ENCODE results near the gene ITPKB. TPM values are rescaled to one million over a fixed set of nuclear protein-coding genes. Genes with fewer than 3 reads are reported as not detected.
A peak's percentile ranks its signal among the peaks of the same experiment; 100 is the strongest.

The ITPKB gene
- total RNA-seq, 1 donor from 2014 or later: 24.8 TPM

GRCh38 chr1:226697151-226697928, 41.7 kb downstream of the ITPKB start:
- DNase-seq (ENCODE audit: missing footprints) (no peak), ATAC-seq (no peak)
- intact Hi-C loops (cut with DNase I): no loop called here

- no peak for ATAC-seq
- DNase-seq (ENCODE audit: missing footprints): no peak
- intact Hi-C loops (cut with DNase I): no loop called here
Observed at GRCh38 chr1:226696547-226696946, 42.5 kb downstream of the ITPKB start.

- DNase-seq (ENCODE audit: missing footprints) (no peak), ATAC-seq (peak; percentile 62)
- intact Hi-C loops (cut with DNase I): no loop called here
Observed at GRCh38 chr1:226695335-226695900, 43.7 kb downstream of the ITPKB start.

GRCh38 chr1:226692823-226693222, 46.3 kb downstream of the ITPKB start:
- DNase-seq (ENCODE audit: missing footprints) (no peak), ATAC-seq (no peak)
- intact Hi-C loops (cut with DNase I): no loop called here

- ATAC-seq (no peak), DNase-seq (ENCODE audit: missing footprints) (no peak)
- intact Hi-C loops (cut with DNase I): no loop called here
Observed at GRCh38 chr1:226692051-226692792, 46.9 kb downstream of the ITPKB start.

- ATAC-seq: peak; percentile 7
- DNase-seq (ENCODE audit: missing footprints): no peak
- intact Hi-C loops (cut with DNase I): no loop called here
Observed at GRCh38 chr1:226691247-226691646, 47.8 kb downstream of the ITPKB start.

- DNase-seq (ENCODE audit: missing footprints): no peak
- intact Hi-C loops (cut with DNase I): no loop called here
- no peak for ATAC-seq
Observed at GRCh38 chr1:226690460-226690982, 48.6 kb downstream of the ITPKB start.

- ATAC-seq: no peak
- intact Hi-C loops (cut with DNase I): no loop called here
Observed at GRCh38 chr1:226688808-226689207, 50.3 kb downstream of the ITPKB start.

GRCh38 chr1:226688056-226688748, 50.9 kb downstream of the ITPKB start:
- intact Hi-C loops (cut with DNase I): no loop called here
- no peak for ATAC-seq
- no peak for DNase-seq (ENCODE audit: missing footprints)

More at GRCh38 chr1:226688808-226689207, 50.3 kb downstream of the ITPKB start:
- no peak for DNase-seq (ENCODE audit: missing footprints)

- intact Hi-C loops (cut with DNase I): no loop called here
- DNase-seq (ENCODE audit: missing footprints) (no peak), ATAC-seq (peak; percentile 52)
Observed at GRCh38 chr1:226687426-226687825, 51.7 kb downstream of the ITPKB start.

GRCh38 chr1:226686440-226687425, 52.3 kb downstream of the ITPKB start:
- intact Hi-C loops (cut with DNase I): no loop called here
- DNase-seq (ENCODE audit: missing footprints) (no peak), ATAC-seq (no peak)

- intact Hi-C loops (cut with DNase I): no loop called here
Observed at GRCh38 chr1:226685196-226685820, 53.8 kb downstream of the ITPKB start.

GRCh38 chr1:226684026-226684425, 55.1 kb downstream of the ITPKB start:
- DNase-seq (ENCODE audit: missing footprints) (no peak), ATAC-seq (no peak)
- intact Hi-C loops (cut with DNase I): loop anchor here (5.0 kb wide), 1 partner anchor 37 kb away; no protein-coding TSS in a partner anchor

More at GRCh38 chr1:226685196-226685820, 53.8 kb downstream of the ITPKB start:
- no peak for ATAC-seq
- no peak for DNase-seq (ENCODE audit: missing footprints)

- intact Hi-C loops (cut with DNase I): loop anchor here (5.0 kb wide), 1 partner anchor 36 kb away; no protein-coding TSS in a partner anchor
- DNase-seq (ENCODE audit: missing footprints) (no peak), ATAC-seq (no peak)
Observed at GRCh38 chr1:226682871-226683814, 55.9 kb downstream of the ITPKB start.

- ATAC-seq (no peak), DNase-seq (ENCODE audit: missing footprints) (no peak)
- intact Hi-C loops (cut with DNase I): loop anchor here (5.0 kb wide), 1 partner anchor 35 kb away; no protein-coding TSS in a partner anchor
Observed at GRCh38 chr1:226681652-226682493, 57.2 kb downstream of the ITPKB start.
